ENCODE results near the gene LDLR.

LDLR gene

DNA sequence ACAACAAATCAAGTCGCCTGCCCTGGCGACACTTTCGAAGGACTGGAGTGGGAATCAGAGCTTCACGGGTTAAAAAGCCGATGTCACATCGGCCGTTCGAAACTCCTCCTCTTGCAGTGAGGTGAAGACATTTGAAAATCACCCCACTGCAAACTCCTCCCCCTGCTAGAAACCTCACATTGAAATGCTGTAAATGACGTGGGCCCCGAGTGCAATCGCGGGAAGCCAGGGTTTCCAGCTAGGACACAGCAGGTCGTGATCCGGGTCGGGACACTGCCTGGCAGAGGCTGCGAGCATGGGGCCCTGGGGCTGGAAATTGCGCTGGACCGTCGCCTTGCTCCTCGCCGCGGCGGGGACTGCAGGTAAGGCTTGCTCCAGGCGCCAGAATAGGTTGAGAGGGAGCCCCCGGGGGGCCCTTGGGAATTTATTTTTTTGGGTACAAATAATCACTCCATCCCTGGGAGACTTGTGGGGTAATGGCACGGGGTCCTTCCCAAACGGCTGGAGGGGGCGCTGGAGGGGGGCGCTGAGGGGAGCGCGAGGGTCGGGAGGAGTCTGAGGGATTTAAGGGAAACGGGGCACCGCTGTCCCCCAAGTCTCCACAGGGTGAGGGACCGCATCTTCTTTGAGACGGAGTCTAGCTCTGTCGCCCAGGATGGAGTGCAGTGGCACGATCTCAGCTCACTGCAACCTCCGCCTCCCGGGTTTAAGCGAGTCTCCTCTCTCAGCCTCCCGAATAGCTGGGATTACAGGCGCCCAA is at the start of gene LDLR:
TSS of gene LDLR (plus strand) at position 210 of the 760 bp plus-strand sequence. CDS start at position 296, 86 bp downstream.
- DNase-seq (ENCODE audit: low spot score) = peak; percentile 82

DNA sequence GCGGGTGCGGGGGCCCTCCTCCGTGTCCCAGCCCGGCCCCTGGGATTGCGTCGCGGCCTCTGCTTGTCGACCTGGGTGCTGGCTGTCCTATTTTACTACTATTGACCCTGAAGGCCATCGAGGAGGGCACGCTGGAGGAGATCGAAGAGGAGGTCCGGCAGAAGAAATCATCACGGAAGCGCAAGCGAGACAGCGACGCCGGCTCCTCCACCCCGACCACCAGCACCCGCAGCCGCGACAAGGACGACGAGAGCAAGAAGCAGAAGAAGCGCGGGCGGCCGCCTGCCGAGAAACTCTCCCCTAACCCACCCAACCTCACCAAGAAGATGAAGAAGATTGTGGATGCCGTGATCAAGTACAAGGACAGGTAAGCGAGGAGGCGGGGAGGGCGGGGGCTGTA is 48.1 kb upstream of the LDLR start:
- DNase-seq (ENCODE audit: low spot score) = no peak

DNA sequence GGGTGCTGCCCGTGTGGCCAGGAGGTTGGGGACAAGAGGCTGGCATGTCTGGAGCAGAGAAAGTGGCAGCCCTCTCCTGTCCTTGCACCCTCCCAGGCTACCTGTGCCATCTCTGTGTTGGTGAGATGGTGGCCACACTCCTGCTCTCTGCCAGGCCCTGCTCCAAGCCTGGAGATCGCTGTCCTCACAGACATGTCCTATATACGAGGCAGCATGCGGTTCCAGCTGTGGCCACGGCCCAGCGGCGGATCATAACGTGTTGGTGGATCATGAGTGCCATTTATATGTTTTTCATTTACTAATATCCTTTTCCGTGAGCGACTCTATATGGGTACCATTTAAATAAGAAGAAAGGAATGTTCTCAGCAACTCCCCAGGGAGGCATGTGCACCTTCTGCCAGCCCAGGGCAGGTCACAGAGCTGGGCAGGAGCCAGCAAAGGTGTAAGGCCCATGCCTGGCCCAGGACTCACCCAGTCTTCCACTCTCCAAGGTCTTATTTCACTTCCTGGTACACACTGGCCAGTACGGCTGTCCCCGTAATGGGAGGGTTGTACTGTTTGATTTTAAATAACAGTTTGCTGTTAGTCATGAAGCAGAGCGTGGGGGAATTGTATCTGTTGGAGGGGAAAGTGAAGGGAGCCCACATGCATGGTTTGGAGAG is 47.2 kb upstream of the LDLR start:
- DNase-seq (ENCODE audit: low spot score) = peak; percentile 41

DNA sequence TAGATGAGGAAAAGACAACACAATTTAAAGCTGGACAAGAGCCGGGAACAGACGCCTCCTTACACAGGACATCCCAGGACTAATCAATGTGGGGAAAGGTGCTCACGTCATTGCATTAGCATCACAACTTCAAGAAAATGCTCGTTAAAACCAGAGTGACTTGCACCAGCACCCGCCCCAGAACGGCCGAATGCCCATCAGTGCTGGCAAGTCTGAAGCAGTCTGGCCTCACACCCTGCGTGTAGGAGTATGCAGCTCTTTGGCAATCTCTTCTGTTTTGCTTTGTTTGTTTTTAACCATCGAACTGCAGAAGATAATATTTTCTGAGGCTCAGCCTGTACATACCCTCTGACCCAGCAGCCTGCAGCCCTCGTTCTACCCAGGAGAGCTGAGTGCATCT is 44.8 kb upstream of the LDLR start:
- no peak for DNase-seq (ENCODE audit: low spot score)

DNA sequence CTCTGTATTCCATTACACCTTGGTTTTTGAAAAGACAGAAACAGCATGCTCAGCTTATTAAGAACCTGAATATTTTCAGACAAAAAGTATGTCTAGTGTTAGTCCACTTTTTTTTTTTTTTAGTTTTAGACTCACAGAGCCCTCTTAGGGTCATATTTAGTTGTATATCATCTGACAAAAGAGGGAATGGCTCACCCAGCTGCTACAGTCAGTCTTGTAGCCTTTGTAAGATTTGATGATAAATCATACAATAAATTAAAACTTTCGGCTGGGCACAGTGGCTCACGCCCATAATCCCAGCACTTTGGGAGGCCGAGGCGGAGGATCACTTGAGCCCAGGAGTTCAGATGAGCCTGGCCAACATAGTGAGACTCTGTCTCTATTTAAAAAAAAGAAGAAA is 43.7 kb upstream of the LDLR start:
- DNase-seq (ENCODE audit: low spot score) = no peak

DNA sequence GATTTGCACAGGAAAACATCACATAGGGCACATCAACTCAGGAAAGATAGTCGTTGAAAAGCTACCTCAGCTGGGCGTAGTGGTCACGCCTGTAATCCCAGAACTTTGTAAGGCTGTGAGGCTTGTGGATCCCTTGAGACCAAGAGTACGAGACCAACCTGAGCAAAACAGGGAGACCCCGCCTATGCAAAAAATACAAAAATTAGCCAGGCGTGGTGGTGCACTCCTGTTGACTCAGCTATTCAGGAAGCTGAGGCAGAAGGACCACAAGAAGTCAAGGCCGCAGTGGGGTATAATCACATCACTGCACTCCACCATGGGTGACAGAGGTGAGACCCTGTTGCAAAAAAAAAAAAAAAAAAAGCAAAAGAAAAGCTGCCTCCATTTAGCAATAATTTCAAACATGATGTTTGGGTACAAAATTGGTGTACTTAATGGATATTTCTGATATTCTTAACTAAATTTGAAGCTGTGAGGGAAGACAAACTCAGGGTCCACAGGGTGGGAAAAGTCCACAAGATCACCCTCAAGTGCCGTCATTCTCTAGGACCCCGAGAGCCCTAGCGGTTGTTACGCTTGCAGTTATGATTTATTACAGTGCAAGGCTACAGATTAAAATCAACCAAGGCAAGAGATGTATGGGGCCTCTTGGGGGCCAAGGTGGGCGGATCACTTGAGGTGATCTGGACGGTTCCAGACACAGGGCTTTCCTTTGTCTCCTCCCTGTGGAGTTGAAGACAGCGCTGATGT is 42.5 kb upstream of the LDLR start:
- no peak for DNase-seq (ENCODE audit: low spot score)

DNA sequence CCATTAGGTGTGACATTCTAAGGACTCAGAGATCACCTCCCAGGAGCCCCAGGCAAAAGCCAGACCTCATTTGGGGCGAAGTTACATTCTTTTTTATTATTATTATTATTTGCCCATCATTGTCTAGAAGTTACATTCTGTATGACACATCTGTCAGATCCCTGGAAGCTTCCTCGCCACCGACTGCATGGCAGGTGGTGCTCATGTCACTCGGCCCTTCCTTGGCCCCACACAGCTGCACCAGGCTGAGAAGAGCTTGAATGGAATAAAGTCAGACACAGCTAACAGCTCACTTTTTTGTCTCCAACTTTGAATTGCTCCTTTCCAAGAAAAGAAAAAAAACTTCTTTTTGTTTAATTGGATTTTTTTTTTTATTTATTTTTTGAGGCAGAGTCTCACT is 41.4 kb upstream of the LDLR start:
- DNase-seq (ENCODE audit: low spot score) = no peak

DNA sequence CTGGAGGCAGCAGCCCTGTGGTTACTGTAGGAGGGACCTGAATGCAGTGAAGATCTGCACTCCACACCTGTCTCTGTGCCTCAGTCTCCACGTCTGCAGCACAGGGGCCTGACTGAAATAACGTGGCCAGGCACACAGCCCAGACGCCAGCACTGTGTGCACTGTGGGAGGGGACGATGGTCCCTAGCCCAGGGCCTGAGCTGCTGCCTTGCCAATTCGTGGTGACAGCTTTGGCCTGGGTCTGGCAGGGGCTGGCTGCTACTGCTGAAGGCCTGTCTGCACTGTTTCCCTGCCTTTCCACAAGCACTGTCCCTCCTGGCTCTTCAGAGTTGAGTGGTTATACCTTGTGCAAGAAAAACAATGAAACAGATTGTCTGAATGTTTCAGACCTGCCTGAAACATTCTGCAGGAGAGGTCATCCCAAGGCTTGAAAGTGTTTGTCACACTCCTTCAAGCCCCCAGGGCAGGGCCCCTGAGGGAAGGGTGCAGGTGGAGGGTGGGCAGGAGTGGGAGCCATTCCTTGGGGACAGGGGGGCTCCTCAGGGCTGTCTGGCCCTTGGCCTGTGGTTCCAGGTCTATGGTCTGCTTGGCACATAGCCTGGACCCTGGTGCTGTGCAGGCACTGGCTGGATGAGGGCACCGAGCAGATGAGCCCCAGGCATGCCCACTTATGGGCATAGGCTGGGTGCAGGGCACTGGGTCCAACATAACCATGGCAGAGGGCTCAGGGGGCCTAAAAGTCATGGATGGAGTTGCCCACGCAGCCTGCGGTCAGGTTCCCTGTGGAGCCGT is 38.7 kb upstream of the LDLR start:
- DNase-seq (ENCODE audit: low spot score) = no peak

DNA sequence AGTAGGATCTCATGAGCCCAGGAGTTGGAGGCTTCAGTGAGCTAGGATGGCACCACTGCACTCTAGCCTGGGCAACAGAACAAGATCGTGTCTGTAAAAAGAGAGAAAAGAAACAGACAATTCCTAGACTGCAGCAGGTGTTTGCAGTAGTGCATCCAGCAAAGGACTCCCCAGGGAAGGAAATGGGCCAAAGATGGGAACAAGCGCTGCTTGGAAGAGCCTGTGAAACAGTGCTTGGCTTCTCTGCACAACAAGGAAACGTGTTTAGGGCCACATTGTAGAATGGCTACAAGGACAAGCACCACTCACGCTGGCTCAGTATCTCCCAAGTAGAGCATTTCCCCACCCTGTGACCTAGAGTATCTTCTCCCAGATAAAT is 35.5 kb upstream of the LDLR start:
- DNase-seq (ENCODE audit: low spot score) = no peak

DNA sequence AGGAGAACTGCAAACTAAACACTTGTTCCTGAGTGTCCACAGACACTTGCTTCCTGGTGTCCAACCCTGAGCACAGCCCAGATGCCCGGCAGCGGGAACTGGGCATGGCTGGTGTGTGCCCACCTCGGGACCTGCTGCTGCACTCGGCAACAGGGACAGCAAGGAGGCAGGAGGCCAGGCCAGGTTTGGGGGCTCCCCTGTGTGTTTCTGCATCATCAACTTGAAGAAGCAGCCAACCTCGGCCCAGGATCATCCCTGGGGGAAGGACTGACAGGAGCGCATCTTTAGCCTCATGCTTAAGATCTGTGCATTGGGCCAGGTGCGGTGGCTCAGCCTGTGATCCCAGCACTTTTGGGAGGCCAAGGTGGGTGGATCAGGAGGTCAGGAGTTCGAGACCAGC is 35.1 kb upstream of the LDLR start:
- DNase-seq (ENCODE audit: low spot score) = no peak

DNA sequence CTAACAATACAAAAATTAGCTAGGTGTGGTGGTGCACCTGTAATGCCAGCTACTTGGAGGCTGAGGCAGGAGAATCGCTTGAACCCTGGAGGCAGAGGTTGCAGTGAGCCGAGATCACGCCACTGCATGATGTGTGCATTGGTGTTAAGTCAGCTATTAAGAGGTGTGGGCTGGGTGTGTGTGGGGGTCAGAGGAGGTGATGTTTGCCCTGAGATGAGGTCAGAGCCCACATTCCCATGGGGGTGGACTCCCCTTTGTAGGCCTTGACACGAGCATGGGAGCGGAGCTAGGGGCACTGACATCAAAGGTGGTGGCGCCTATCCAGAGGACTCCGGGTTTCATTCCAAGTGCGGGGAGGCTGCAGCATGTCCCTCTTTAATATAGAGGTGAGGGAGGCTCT is 34.6 kb upstream of the LDLR start:
- no peak for DNase-seq (ENCODE audit: low spot score)

DNA sequence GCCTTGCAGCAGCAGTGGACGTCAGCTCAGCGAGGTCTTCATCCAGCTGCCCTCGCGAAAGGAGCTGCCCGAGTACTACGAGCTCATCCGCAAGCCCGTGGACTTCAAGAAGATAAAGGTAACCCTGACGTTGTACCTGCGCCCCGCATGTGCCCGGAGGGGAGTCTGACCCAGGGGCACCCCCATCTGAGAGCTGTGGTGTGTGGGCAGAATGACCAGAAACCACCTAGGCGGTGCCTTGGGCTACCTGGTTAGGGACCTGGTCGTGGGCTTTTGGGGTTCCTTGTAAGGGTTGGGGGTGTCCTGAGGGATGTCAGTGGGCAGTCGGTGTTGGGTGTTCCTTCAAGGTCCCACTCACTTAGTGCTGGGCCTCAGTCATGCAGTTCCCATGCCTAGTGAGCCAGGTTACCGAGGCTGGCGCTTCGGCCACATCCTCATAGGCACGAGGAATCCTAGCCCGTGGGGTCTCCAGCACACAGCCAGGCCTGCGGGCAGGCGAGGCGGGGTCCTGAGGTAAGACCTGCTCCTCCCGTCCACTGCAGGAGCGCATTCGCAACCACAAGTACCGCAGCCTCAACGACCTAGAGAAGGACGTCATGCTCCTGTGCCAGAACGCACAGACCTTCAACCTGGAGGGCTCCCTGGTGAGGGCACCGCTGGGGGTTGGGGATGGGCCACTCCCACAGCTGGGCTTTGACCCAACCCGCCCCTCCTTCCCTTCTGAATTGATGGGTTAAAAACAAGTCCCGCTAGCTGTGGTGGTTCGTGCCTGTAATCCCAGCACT is 30.8 kb upstream of the LDLR start:
- DNase-seq (ENCODE audit: low spot score) = no peak

DNA sequence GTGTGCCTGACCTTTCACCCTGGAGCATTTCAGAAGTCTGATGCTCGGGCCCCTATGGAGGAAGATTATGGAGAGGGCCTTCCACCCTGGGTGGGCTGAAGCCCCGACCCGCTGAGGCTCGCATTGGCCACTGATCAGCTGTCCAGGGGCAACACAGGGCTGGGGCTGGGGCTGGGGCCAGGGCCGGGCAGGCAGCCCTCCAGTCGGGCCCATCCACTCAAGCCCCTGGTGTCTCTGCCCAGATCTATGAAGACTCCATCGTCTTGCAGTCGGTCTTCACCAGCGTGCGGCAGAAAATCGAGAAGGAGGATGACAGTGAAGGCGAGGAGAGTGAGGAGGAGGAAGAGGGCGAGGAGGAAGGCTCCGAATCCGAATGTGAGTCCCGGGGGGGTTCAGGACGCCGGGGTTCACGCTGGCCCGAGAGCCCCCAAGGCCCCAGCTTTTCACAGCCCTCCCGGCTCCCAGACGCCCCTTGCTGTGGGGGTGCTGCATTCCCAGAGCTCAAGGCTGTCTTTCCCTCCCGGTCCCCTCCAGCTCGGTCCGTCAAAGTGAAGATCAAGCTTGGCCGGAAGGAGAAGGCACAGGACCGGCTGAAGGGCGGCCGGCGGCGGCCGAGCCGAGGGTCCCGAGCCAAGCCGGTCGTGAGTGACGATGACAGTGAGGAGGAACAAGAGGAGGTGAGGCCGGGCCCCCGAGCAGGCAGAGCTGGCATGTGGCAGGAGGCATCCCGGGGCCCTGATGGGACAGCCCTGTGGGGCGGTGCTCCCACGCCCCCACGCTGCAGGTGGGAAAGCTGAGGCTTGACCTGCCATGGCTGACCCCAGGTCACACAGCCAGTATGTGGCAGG is 29.5 kb upstream of the LDLR start:
- DNase-seq (ENCODE audit: low spot score) = no peak

DNA sequence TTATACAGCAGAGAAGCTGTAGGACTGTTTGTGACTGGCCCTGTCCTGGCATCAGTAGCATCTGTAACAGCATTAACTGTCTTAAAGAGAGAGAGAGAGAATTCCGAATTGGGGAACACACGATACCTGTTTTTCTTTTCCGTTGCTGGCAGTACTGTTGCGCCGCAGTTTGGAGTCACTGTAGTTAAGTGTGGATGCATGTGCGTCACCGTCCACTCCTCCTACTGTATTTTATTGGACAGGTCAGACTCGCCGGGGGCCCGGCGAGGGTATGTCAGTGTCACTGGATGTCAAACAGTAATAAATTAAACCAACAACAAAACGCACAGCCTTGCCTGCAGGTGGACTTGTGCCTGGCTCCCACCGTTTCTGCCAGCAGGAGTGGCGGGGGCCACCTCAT is 27.3 kb upstream of the LDLR start:
- no peak for DNase-seq (ENCODE audit: low spot score)

DNA sequence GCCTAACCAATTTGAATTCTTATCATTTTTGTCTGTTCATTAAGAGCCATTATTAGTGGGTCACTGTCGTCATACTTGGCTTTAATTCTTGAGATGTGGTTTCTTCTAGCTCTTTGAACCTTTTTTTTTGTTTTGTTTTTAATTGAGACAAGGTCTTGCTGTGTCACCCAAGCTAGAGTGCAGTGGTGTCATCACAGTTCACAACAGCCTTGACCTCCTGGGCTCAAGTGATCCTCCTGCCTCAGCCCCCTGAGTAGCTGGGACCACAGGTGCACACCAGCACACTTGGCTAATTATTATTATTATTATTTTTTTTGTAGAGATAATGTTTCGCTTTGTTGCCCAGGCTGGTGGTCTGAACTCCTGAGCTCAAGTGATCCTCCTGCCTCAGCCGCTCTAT is 25.8 kb upstream of the LDLR start:
- no peak for DNase-seq (ENCODE audit: low spot score)

DNA sequence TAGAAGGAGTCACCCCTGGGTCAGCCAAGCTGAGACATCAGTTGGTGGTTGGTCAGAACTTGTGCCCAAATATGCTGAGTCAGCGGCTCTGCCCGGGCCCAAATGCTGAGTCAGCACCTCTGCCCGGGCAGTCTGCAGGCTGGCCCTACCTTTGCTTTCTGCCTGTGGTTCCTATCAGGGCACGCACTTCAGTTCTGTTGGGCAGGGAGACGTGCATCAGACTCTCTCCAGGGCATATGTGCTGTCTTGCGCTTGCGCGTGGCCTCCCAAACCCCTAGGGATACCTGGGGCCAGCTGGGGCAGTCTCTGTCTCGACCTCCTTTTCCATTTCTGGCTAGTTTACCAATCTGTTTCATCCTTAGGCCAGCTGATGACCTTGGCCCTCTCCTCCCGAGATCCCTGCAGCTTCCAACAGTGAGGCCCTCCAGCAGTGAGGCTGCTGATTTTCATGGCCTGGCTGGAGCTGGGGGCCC is 24.4 kb upstream of the LDLR start:
- no peak for DNase-seq (ENCODE audit: low spot score)

DNA sequence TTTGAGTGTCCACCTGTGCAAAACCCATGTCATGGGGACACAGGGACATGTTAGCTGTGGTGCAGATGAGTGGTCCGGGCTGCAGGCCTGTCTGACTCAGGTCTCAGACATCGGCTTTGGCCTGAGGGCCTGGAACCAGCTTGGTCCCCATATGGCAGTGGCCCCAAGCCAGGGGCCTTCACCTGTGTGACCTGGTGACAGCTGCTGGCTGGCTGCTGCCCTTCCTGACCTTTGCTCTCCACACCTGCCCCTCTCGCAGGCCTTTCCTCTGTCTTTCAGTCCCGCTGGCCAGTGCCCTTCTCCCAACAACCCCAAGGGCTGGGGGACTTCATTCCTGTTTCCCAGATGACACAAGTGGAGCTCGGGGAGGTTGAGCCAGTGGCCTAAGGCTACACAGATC is 22.9 kb upstream of the LDLR start:
- no peak for DNase-seq (ENCODE audit: low spot score)

DNA sequence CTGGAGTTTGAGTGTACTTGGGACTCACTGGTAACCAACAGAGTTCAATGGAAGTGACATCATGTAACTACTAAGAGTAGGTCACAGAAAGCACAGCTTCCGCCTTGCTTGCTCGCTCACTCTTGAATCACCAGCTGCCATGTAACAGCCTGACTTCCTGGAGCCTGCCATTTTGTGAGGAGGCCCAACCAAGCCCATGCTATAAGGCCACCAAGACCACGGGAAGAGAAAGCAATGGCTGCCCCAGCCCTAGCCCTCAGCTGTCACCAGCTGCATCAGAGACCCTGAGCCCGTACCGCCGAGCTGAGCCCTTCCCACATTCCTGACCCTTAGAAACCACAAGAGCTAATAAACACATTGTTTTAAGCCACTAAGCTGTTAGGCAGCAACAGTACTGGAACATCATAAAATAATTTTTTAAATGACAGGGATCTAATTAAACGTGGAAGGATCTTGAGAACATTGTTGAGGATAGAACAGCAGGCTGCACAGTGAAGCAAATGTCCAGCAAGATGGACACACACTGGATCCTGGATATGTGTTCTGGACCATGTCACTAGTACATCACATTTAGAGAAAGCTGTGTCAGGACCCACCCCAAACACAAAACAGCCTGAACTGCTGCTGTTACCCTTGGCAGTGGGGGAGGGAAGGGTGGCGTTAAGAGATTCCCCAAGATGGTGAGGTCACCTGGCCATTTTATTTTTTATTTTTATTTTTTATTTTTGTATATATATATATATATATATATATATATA is 21.7 kb upstream of the LDLR start:
- DNase-seq (ENCODE audit: low spot score) = no peak

DNA sequence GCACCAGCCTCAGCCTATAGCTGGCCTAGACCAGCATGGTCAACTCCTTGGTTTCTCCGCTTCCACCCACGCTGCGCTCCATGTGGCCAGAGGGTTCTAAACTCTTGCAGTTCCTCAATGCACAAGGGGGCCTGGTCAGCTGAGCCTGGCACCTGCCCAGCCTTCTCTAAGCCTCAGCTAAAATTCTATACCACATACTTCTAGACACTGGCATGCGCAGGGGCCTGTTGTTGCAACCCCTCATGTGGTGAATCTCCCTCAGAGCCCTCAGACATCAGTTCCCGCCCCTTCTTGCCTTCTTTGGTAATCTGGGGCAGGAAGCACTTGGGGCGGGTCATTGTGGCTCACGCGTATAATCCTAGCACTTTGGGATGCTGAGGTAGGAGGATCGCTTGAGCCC is 19.7 kb upstream of the LDLR start:
- DNase-seq (ENCODE audit: low spot score) = no peak

DNA sequence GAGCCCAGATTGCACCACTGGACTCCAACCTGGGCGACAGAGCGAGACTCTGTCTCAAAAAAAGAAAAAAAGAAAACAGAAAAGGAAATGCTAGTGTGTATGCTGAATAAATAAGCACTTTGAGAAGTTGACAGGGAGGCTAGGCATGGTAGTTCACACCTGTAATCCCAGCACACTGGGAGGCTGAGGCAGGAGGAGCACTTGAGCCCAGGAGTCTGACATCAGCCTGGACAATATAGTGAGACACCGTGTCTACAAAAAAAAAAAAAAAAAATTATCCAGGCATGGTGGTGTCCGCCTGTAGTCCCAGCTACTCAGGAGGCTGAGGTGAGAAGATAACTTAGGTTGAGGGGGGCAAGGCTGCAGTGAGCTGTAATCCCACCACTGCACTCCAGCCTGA is 19.1 kb upstream of the LDLR start:
- no peak for DNase-seq (ENCODE audit: low spot score)
